GM12878 (cell line): ENCODE results near the gene TRIM62. TPM values are rescaled to one million over a fixed set of nuclear protein-coding genes. Genes with fewer than 3 reads are reported as not detected.

ENCODE experiments used
- BHLHE40 ChIP-seq, 2 experiments: fragments of 450-650 bp in 1 of 2; IDR thresholded peaks; 2 replicates each; pipeline ENCODE4 v1.6.1; 2011 to 2017; ENCODE audit warnings: low read depth in 2 of 2, borderline replicate concordance in 1 of 2, improper control_type of control experiment in 1 of 2, low read length in 1 of 2, mild to moderate bottlenecking in 1 of 2
- CREB1 ChIP-seq: IDR thresholded peaks from 2 replicates; pipeline ENCODE4 v1.6.1; 2012; ENCODE audit warnings: low read depth, mild to moderate bottlenecking, inconsistent platforms
- CREM ChIP-seq: IDR thresholded peaks from 2 replicates; pipeline ENCODE4 v1.6.1; 2014; ENCODE audit warnings: antibody characterized with exemption, low read depth
- CTCF ChIP-seq, 3 experiments: IDR thresholded peaks in 2 of 3; conservative IDR thresholded peaks in 1 of 3; 2 replicates each; pipeline ENCODE4 v1.5.1; 2011; ENCODE audit warnings: low read depth in 3 of 3, low read length in 3 of 3, mild to moderate bottlenecking in 3 of 3, control low read depth in 2 of 3, moderate library complexity in 2 of 3, inconsistent platforms in 1 of 3, mixed read lengths in 1 of 3; ENCODE audit not compliant: control insufficient read depth in 2 of 3, insufficient read depth in 1 of 3; ENCODE audit errors: extremely low read depth in 1 of 3
- EGR1 ChIP-seq, 2 experiments: IDR thresholded peaks; 1 replicate in 1 of 2; 2 replicates in 1 of 2; pipeline ENCODE4 v1.6.1; 2011 to 2012; ENCODE audit warnings: low read depth in 2 of 2, low read length in 2 of 2, borderline replicate concordance in 1 of 2, mild to moderate bottlenecking in 1 of 2, moderate library complexity in 1 of 2
- EP300 ChIP-seq, 2 experiments: fragments of 150-350 bp in 1 of 2; IDR thresholded peaks; 2 replicates each; pipeline ENCODE4 v1.6.1; 2011 to 2012; ENCODE audit warnings: low read depth in 2 of 2, low read length in 2 of 2, borderline replicate concordance in 1 of 2, improper control_type of control experiment in 1 of 2, inconsistent platforms in 1 of 2; ENCODE audit not compliant: control insufficient read depth in 1 of 2
- IKZF1 ChIP-seq: fragments of 450-650 bp; conservative IDR thresholded peaks from 2 replicates; pipeline ENCODE4 v1.6.1; 2017; ENCODE audit warnings: antibody characterized with exemption, mild to moderate bottlenecking
- JUNB ChIP-seq: IDR thresholded peaks from 2 replicates; pipeline ENCODE4 v1.6.1; 2016; ENCODE audit warnings: antibody characterized with exemption, mild to moderate bottlenecking
- NRF1 ChIP-seq: conservative IDR thresholded peaks from 2 replicates; pipeline ENCODE4 v1.6.1; 2011; ENCODE audit warnings: mild to moderate bottlenecking, low read depth, low read length, improper control_type of control experiment
- PKNOX1 ChIP-seq: fragments of 450-650 bp; IDR thresholded peaks from 2 replicates; pipeline ENCODE4 v1.6.1; 2016; ENCODE audit warnings: mild to moderate bottlenecking
- POLR2AphosphoS5 ChIP-seq: IDR thresholded peaks from 2 replicates; pipeline ENCODE4 v1.6.1; 2011; ENCODE audit warnings: mild to moderate bottlenecking, low read length, inconsistent platforms
- SKIL ChIP-seq: fragments of 450-650 bp; IDR thresholded peaks from 2 replicates; pipeline ENCODE4 v1.6.1; 2017; ENCODE audit warnings: mild to moderate bottlenecking, low read depth, inconsistent platforms; ENCODE audit not compliant: poor library complexity, severe bottlenecking
- SMAD1 ChIP-seq: fragments of 450-650 bp; IDR thresholded peaks from 2 replicates; pipeline ENCODE4 v1.6.1; 2018; ENCODE audit warnings: mild to moderate bottlenecking, low read depth; ENCODE audit not compliant: partially characterized antibody
- SRF ChIP-seq, 2 experiments: IDR thresholded peaks; 2 replicates each; pipeline ENCODE4 v1.6.1; 2011; ENCODE audit warnings: low read depth in 2 of 2, low read length in 2 of 2, mild to moderate bottlenecking in 1 of 2, moderate library complexity in 1 of 2
- YY1 ChIP-seq: IDR thresholded peaks from 2 replicates; pipeline ENCODE4 v1.6.1; 2011; ENCODE audit warnings: low read depth, mild to moderate bottlenecking, low read length
- ZNF24 ChIP-seq: fragments of 450-650 bp; IDR thresholded peaks from 2 replicates; pipeline ENCODE4 v1.6.1; 2017; ENCODE audit warnings: antibody characterized with exemption, mild to moderate bottlenecking
- polyA plus RNA-seq, 11 experiments: library from polyadenylated mRNA; depleted of rRNA in 4 of 11; unstranded in 6 of 11; stranded (reverse) in 5 of 11; fragments of >200 nt; fragmentation: Nextera tagmentation in 4 of 11; fragmentation: Illumina TruSeq in 1 of 11; extraction: Ambion mirVana in 4 of 11; extraction: Trizol in 1 of 11; gene quantifications; 1 replicate in 1 of 11; 2 replicates in 10 of 11; pipeline versions ENCODE4 v1.2.1 to v1.2.3, GENCODE V29; 2011 to 2016; ENCODE audit warnings: inconsistent platforms in 2 of 11, missing spikeins in 2 of 11, low read depth in 1 of 11
- total RNA-seq, 4 experiments: library from RNA; depleted of rRNA in 3 of 4; stranded (reverse); fragments of >200 nt in 3 of 4; fragmentation: Illumina TruSeq in 1 of 4; extraction: Trizol in 1 of 4; gene quantifications; 2 replicates each; pipeline versions ENCODE4 v1.2.1 to v1.2.3, GENCODE V29; 2013 to 2021
- TF ChIP-seq, protein P1 (sequence below): IDR thresholded peaks from 2 replicates; pipeline ENCODE4 v1.6.1; 2011; ENCODE audit warnings: low read depth, mild to moderate bottlenecking, low read length, moderate library complexity, borderline replicate concordance; ENCODE audit errors: extremely low read depth
- TF ChIP-seq, protein P2 (sequence below): fragments of 450-650 bp; IDR thresholded peaks from 2 replicates; pipeline ENCODE4 v1.6.1; 2016; ENCODE audit warnings: mild to moderate bottlenecking, moderate library complexity, borderline replicate concordance

TRIM62 gene
- total and polyA plus RNA-seq, 10 of the 15 experiments (the other 5 are each of a cell fraction or from before 2014, with no cell fraction given), result 0.52 to 4.2 (median 1.9) TPM

GRCh38 chr1:33099290-33100118 is 82.3 kb downstream of the TRIM62 start (continued):
- TF ChIP-seq SMAD1 (no peak), IKZF1 (peak; percentile 36; the same call in 1 of the 2 replicates), CREM (no peak), SRF (IDR thresholded peaks at IDR 0.05; ENCODE audit: low read depth in 2 of 2, low read length in 2 of 2) (no peak), YY1 (no peak), POLR2AphosphoS5 (peak; percentile 31; the same call in 1 of the 2 replicates), SKIL (no peak), EGR1 (IDR thresholded peaks at IDR 0.05; ENCODE audit: borderline replicate concordance in 1 of 2, low read depth in 2 of 2, low read length in 2 of 2) (no peak), BHLHE40 (IDR thresholded peaks at IDR 0.05; ENCODE audit: borderline replicate concordance in 1 of 2, low read depth in 2 of 2, low read length in 1 of 2) (peak in 1 of 2 experiments; percentile 13; a peak in 1 of 4 replicates), ZNF24 (no peak), NRF1 (no peak), CREB1 (peak; percentile 21; the same call in 1 of the 2 replicates), EP300 (IDR thresholded peaks at IDR 0.05; ENCODE audit: borderline replicate concordance in 1 of 2, control insufficient read depth in 1 of 2, low read depth in 2 of 2, low read length in 2 of 2) (0 out of 4 replicates have a peak, but pooled peaks of 1 of the 2 experiments have one; percentile 27), CTCF (IDR thresholded peaks at IDR 0.05 in 2 of 3, conservative IDR thresholded peaks at IDR 0.05 in 1 of 3; ENCODE audit: control insufficient read depth in 2 of 3, extremely low read depth in 1 of 3, insufficient read depth in 1 of 3, low read depth in 3 of 3, low read length in 3 of 3) (0 out of 6 replicates have a peak, but pooled peaks of 1 of the 3 experiments have one; percentile 37), JUNB (no peak), PKNOX1 (no peak)
- TF ChIP-seq, protein P1, sequence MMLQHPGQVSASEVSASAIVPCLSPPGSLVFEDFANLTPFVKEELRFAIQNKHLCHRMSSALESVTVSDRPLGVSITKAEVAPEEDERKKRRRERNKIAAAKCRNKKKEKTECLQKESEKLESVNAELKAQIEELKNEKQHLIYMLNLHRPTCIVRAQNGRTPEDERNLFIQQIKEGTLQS, result 0 out of 2 replicates have a peak, but pooled peaks have one; percentile 34
- TF ChIP-seq, protein P2, sequence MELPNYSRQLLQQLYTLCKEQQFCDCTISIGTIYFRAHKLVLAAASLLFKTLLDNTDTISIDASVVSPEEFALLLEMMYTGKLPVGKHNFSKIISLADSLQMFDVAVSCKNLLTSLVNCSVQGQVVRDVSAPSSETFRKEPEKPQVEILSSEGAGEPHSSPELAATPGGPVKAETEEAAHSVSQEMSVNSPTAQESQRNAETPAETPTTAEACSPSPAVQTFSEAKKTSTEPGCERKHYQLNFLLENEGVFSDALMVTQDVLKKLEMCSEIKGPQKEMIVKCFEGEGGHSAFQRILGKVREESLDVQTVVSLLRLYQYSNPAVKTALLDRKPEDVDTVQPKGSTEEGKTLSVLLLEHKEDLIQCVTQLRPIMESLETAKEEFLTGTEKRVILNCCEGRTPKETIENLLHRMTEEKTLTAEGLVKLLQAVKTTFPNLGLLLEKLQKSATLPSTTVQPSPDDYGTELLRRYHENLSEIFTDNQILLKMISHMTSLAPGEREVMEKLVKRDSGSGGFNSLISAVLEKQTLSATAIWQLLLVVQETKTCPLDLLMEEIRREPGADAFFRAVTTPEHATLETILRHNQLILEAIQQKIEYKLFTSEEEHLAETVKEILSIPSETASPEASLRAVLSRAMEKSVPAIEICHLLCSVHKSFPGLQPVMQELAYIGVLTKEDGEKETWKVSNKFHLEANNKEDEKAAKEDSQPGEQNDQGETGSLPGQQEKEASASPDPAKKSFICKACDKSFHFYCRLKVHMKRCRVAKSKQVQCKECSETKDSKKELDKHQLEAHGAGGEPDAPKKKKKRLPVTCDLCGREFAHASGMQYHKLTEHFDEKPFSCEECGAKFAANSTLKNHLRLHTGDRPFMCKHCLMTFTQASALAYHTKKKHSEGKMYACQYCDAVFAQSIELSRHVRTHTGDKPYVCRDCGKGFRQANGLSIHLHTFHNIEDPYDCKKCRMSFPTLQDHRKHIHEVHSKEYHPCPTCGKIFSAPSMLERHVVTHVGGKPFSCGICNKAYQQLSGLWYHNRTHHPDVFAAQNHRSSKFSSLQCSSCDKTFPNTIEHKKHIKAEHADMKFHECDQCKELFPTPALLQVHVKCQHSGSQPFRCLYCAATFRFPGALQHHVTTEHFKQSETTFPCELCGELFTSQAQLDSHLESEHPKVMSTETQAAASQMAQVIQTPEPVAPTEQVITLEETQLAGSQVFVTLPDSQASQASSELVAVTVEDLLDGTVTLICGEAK, result no peak
